GM19238 (cell line): ENCODE results near the gene RTF1.
A peak's percentile ranks its signal among the peaks of the same experiment; 100 is the strongest.

ENCODE experiments used
- DNase-seq: peaks from one replicate; pipeline ENCODE4 v3.0.0; 2011; ENCODE audit warnings: low spot score; ENCODE audit not compliant: insufficient read length

RTF1 gene

GRCh38 chr15:41486286-41486685 lies 69.4 kb downstream of the RTF1 start:
- no peak for DNase-seq

- no peak for DNase-seq
These were observed 70.5 kb downstream of the RTF1 start for GRCh38 chr15:41487381-41487780.

- DNase-seq = no peak
These were observed 70.9 kb downstream of the RTF1 start for GRCh38 chr15:41487802-41488201.

GRCh38 chr15:41489641-41490040 lies 72.7 kb downstream of the RTF1 start:
- no peak for DNase-seq

GRCh38 chr15:41490355-41490754 lies 73.5 kb downstream of the RTF1 start:
- DNase-seq = no peak

GRCh38 chr15:41491889-41492288 lies 75.0 kb downstream of the RTF1 start:
- DNase-seq = no peak

GRCh38 chr15:41492597-41493204 lies 75.8 kb downstream of the RTF1 start:
- DNase-seq = no peak

GRCh38 chr15:41493205-41493901 lies 76.5 kb downstream of the RTF1 start, which contains the start of gene ITPKA:
Gene ITPKA (plus strand): TSS chr15:41493874. CDS start chr15:41493928, 54 bp downstream.
- DNase-seq = peak; percentile 88

- DNase-seq = no peak
These were observed 77.0 kb downstream of the RTF1 start for GRCh38 chr15:41493902-41494189.

GRCh38 chr15:41494190-41494921 lies 77.5 kb downstream of the RTF1 start:
- DNase-seq = no peak

- DNase-seq = no peak
These were observed 78.2 kb downstream of the RTF1 start for GRCh38 chr15:41494922-41495735.

GRCh38 chr15:41495736-41496599 lies 79.1 kb downstream of the RTF1 start:
- no peak for DNase-seq

- DNase-seq = no peak
These were observed 81.8 kb downstream of the RTF1 start for GRCh38 chr15:41498657-41499056.

GRCh38 chr15:41499109-41499851 lies 82.4 kb downstream of the RTF1 start:
- DNase-seq = no peak

- DNase-seq = no peak
These were observed 84.5 kb downstream of the RTF1 start for GRCh38 chr15:41501191-41501917.

GRCh38 chr15:41501931-41502794 lies 85.3 kb downstream of the RTF1 start:
- no peak for DNase-seq

GRCh38 chr15:41502795-41503668 lies 86.1 kb downstream of the RTF1 start:
- no peak for DNase-seq

- DNase-seq = no peak
These were observed 86.7 kb downstream of the RTF1 start for GRCh38 chr15:41503669-41504010.
